NCI-H446 (cell line): Measurements from ENCODE around the gene FARP1.

Source experiments
- DNase-seq, 2 experiments: peaks; one replicate each; lab custom pipeline; 2025; lab: John Stamatoyannopoulos, UW

FARP1 gene

DNA sequence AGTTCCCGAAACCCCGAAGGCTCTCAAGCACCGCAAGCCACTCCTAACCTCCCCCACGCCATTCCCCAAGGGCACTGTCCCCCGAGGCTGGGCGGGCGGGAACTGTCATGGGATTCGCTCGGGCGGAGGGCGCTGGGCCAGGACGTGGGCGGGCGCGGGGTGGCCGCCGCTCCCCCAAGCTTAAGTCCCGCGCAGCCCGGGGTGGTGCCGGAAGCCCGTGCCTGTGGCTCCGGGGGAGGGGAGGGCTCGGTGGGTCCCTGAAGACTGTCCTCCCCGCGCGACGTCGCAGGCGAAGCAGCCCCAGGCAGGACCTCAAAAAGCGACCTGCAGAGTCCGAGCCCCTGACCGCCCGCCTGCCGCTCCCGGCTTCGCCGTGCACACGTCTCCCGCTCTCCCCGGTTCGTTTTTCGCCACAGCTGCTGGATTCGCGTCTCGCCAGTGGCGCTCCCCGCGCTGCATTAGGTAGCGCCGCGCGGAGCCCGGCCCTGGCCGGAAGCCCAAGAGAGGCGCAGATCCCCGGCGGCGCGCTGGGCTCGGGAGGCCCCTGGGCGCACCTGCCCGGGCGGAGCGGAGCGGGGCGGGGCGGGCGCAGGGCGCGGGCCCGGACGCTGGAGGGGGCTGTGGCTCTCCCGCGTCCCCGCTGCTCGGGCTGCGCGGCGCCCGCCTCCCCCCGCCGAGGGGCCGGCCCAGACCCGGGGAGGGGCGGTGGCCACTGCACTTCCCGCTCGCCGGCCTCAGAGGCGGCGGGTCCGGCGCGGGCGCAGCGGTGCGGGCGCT lies at the start of gene FARP1:
Gene FARP1 (plus strand): TSS at position 715 of the 777 bp plus-strand sequence. CDS start 70,149 bp downstream, outside the sequence.
- DNase-seq = peak; percentile 8 to 60

- DNase-seq = no peak
Measured at GRCh38 chr13:98094678-98095266, 48.1 kb upstream of the FARP1 start.

- no peak for DNase-seq
Measured at GRCh38 chr13:98096059-98096458, 46.8 kb upstream of the FARP1 start.

DNA sequence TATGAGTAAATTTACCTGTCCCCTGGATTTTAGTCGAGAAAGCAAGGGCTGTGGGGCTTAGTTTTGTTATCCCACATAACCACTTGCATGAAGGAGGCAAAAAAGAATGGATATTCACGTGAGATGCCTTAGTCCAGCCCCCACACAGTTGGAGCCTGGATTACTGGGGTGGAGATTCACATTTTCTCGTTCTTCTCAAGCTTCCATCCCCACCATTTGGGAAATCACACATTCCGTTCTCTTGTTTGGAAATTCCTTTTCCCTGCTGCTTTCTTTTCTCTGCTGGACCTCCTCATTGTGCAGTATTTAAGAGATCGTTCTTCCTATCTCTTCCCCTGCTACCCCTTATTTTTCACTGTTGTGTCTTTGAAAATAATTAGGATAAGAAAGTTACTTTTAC lies 45.1 kb upstream of the FARP1 start:
- no peak for DNase-seq

- DNase-seq = no peak
Measured at GRCh38 chr13:98098516-98098915, 44.4 kb upstream of the FARP1 start.

DNA sequence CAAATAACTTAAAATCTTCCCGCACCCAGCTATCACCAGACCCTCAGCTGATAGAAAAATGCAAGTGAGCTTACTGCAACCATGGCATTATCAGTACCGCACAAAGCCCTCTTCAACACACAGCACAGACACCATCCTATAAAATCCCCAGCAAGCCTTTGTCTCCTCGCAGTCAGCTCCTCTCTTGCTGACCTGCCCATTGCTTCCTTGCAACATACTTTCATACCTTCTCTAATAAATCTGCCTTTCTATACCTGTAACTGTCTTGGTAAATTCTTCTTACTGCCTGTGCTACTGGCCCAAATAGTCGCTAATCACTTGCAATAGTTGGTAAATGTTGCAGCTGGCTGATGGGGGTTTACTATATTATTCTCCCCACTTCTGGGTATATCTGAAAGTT lies 43.3 kb upstream of the FARP1 start:
- no peak for DNase-seq

DNA sequence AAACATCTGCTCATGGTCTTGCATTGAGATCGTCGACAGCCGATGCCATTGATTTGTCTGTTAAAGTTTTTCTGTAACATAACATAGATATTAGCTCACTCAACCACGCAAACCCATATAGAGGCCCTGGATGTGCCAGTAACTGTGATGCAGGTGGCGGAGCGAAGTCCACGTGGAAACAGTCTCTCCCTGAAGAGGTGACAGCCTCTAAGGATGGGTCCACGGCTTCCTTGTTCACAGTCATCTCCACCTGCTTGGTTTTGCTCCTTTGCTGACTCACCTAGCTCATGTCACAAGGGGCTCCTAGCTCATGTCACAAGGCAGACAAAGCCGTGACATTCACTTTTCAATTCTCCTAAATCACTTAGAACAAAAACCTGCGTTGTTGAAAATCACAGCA lies 42.4 kb upstream of the FARP1 start:
- DNase-seq = no peak

DNA sequence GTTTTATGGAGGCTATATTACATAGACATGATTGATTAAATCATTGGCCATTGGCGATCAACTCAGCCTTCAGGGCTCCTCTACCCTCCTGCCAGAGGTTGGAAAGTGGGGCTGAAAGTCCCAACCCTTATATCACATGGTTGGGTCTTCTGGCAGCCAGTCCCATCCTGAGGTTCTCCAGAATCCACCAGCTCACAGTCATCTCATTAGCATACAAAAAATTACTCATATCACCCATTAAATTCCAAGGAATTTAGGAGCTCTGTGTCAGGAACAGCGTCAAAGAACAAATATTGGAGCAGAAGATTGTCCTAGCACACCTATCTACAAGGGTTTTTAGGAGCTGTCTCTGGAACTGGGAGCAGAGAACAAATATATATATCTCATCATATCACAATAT lies 39.4 kb upstream of the FARP1 start:
- DNase-seq = no peak

GRCh38 chr13:98103942-98104880 lies 38.7 kb upstream of the FARP1 start:
- no peak for DNase-seq

DNA sequence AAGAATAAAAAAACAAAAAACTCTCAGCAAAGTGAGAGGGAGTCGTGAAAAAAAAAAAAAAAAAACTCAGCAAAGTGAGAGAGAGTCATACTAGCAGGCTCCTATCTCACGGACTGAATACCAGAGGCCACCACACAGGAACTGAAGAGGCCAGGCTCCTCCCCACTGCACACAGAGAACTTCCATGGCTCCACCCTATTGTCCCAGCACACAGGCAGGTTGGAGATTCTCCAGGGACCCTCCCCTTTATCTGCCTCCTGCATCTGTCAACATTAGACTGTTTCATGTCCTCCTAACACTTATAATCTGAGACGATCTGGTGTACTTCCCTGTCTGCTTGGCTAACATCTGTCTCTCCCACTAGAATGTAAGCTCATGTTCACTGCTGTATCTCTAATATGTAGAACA lies 37.0 kb upstream of the FARP1 start:
- no peak for DNase-seq

DNA sequence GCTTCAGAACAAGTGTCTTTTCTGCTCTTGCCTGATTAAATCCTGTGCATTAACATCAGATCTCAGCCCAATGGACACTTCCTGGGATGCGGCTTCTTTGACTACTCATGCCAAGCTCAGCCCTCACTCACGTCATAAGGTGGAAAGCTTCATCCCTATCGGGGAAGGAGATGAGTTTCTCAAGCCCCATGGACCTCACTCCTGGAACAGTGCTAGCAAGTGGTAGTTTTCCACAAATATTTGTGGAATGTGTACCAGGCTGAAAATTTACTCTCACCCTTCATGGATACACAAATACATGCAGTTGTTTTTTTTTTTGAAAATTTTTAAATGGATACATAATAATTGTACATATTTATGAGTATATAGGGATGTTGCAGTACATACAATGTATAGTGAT lies 34.6 kb upstream of the FARP1 start:
- DNase-seq = no peak

- no peak for DNase-seq
Measured at GRCh38 chr13:98109226-98109853, 33.6 kb upstream of the FARP1 start.

DNA sequence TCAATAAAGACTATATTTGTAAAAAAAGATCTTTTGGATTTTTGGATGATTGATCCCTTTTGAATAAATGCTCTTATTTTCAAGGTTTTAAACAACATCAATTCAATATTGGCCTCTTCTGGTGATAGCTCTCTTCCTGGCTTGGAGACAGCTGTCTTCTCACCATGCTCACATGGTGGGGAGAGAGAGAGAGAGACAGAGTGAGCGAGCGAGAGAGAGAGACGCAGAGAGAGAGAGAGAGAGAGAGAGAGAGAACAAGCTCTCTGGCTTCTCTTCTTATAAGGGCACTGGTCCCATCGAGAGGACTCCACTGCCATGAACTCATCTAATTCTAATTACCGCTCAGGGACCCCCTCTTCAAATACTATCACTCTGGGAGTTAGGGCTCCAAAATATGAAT lies 32.1 kb upstream of the FARP1 start:
- DNase-seq = no peak

DNA sequence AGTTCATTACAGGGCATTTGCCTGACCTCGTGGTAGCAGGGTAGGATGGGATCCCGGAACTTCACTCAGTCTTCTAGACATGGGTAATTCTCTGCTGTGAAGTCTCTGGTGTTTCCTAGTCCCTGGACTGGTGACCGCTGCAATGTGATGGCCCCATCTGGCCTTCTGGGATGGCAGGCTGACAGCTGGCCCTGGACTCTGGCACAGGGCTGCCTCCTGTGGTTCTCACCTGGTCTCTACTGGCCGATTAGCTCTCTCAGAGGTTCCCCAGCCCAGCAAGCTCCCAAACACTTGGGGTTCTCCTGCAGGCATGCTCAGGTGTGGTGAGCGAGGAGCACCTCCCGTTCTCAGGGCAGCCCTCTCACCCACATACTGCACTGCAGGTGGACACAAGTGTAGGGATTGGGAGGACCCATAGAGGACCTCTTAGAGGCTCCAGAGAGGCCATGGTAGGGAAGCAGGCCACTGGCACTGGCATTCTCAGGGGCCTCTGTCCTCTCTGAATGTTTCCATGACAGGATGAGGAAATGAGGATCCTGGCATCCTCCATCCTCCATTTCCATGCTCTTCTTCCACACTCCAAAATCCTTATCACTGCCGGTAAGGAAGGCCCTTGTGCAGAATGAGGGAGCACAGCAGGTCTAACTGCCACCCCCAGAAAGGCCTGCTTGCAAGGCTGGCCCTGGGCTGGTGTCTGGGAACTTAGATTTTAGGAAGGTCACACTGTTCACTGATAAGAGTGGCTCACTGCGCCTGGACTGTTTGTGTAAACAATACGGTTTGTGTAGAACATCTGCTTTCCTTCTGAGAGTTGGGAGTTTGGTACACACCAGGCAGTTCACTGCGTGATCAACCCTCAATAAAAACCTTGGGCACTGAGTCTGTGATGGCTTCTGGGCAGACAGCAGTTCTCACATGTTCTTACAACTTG lies 31.5 kb upstream of the FARP1 start:
- no peak for DNase-seq

DNA sequence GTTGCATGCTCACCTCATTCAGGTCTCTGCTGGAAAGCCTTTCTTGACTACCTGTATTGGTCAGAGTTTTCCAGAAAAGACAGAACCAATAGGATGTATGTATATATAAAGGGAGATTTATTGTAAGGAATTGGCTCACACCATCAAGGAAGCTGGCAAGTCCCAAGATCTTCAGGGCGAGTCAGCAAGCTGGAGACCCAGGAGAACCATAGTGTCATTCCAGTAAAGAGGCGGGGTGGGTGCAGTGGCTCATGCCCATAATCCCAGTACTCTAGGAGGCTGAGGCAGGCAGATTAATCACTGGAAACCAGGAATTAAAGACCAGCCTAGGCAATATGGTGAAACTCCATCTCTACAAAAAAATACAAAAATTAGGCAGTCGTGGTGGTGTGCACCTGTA lies 30.4 kb upstream of the FARP1 start:
- DNase-seq = no peak

- no peak for DNase-seq
Measured at GRCh38 chr13:98118865-98119264, 24.0 kb upstream of the FARP1 start.

DNA sequence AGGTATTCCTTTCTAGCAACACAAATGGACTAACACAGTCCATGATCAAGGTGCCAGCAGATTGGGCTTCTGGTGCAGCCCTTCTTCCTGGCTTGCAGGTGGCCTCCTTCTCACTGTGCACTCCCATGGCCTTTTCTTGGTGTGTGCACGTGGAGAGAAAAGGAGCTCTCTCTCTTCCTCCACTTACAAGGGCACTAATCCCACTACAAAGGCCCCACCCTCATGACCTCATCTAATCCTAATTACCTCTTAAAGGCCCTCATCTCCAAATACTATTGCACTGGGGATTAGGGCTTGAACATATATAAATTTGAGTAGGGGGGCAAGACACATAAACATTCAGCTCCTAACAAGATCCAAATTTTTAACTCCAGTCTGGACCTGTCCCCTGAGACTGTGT lies 19.7 kb upstream of the FARP1 start:
- no peak for DNase-seq

DNA sequence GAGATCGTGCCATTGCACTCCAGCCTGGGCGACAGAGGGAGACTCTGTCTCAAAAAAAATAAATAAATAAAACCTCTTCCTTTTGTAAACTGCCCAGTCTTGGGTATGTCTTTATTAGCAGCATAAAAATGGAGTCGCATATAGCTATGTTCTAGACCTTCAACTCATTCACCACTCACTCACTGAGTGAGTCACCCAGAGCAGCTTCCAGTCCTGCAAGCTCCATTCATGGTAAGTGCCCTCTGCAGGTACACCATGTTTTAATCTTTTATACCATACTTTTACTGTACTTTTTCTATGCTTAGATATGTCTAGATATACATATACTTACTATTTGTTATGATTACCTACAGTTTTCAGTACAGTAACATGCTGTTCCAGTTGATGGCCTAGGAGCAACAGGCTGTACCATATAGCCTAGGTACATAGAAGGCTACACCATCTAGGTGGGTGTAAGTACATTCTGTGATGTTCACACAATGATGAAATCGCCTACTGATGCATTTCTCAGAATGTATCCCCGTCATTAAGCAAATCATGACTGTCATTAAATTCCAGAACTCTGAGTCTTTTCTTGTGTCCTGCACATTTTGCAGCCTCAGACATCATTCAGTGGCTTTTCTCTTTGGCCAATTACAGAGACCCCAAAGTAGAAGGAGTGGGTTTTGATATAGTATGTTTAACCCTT lies 13.7 kb upstream of the FARP1 start:
- no peak for DNase-seq

- DNase-seq = no peak
Measured at GRCh38 chr13:98133946-98134345, 8.9 kb upstream of the FARP1 start.

GRCh38 chr13:98134901-98135300 lies 8.0 kb upstream of the FARP1 start:
- no peak for DNase-seq

DNA sequence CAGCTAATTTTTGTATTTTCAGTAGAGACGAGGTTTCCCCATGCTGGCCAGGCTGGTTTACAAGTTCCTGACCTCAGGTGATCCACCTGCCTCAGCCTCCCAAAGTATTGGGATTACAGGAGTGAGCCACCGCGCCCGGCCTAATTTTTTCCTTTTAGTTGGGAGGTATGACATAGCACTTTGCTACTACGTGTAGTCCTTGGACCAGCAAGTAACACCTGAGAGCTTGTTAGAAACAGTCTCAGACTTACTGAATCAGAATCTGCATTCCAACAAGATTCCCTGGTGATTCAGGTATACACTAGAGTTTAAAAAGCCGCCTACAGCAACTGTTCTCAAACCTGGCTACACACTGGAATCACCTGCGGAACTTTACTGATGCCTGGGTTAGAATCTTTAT lies 1.8 kb upstream of the FARP1 start:
- DNase-seq = no peak
